NCI-H2196 treated with DMSO at 0.1 percent for 48 hours (cell line): ENCODE results near the gene KIAA1755.

Experiments used
- DNase-seq: peaks from one replicate; lab custom pipeline; 2025; ENCODE audit not compliant: unreplicated experiment; lab: John Stamatoyannopoulos, UW

KIAA1755 gene

GRCh38 chr20:38209054-38209675, 51.4 kb downstream of the KIAA1755 start:
- DNase-seq: no peak

GRCh38 chr20:38208523-38208922, 52.0 kb downstream of the KIAA1755 start:
- no peak for DNase-seq

DNA sequence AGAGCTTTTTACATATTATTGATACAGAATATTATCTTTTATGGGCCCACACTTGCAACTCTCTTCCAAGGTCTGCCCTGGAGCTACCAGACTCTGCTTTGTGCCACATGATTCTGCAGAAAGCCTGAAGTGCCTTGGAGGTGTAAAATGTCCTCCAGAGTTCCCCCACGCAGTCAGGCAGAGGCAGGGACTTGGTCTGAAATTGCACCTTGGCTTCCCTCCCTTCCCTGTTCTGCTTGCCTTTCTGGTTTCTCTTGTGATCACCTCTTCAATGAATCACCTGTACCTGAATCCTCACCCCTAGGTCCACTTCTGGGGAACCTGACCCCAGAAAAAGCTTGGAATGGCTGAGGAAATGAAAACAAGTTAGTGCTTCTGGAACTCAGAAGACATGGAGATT, 52.4 kb downstream of the KIAA1755 start:
- no peak for DNase-seq

DNA sequence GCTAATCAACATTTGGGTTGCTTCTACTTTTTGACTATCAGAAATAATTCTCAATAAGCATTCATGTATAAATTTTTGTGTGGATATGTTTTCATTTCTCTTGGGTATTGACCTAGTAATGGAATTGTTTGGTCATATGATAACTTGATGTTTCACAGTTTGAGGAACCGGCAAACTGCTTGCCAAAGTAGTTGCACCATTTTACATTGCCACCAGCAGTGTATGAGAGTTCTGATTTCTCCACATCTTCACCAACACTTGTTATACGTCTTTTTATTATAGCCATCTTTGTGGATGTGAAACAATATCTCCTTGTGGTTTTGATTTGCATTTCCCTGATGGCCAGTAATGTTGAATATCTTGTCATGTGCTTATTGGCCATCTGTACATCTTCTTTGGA, 52.9 kb downstream of the KIAA1755 start:
- no peak for DNase-seq

DNA sequence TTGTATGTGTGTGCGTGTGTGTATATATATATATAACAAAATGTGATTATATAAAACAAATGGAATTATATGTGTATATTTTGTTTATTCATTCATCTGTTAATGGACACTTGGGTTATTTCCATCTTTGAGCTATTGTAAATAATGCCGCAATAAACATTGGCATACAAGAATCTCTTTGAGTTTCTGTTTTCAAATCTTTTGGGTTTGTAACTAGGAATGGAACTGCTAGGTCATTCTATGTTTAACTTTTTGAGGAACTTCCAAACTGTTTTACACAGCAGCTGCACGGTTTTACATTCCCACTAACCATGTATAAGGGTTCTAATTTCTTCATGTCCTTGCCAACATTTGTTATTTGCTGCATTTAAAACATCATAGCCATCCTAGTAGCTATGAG, 55.5 kb downstream of the KIAA1755 start:
- no peak for DNase-seq

DNA sequence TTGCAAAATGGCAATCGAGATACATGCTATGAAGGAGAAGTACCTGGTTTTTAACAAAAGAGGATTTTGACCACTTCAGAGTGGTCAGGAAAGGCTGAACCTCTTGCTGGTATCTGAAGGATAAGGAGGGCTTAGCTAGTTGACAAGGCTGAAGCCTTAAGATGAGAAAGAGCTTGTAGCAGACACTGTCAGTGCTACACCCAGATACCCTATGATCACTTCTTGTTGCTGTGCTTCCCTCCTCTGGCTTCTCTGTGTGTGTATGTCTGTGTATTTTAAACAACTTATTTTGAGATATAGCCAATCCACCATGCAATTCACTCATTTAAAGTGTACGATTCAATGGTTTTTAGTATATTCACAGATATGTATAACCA, 56.6 kb downstream of the KIAA1755 start:
- no peak for DNase-seq

- no peak for DNase-seq
Measured at GRCh38 chr20:38203337-38203980, 57.1 kb downstream of the KIAA1755 start.

- DNase-seq: no peak
Measured at GRCh38 chr20:38202982-38203293, 57.6 kb downstream of the KIAA1755 start.

DNA sequence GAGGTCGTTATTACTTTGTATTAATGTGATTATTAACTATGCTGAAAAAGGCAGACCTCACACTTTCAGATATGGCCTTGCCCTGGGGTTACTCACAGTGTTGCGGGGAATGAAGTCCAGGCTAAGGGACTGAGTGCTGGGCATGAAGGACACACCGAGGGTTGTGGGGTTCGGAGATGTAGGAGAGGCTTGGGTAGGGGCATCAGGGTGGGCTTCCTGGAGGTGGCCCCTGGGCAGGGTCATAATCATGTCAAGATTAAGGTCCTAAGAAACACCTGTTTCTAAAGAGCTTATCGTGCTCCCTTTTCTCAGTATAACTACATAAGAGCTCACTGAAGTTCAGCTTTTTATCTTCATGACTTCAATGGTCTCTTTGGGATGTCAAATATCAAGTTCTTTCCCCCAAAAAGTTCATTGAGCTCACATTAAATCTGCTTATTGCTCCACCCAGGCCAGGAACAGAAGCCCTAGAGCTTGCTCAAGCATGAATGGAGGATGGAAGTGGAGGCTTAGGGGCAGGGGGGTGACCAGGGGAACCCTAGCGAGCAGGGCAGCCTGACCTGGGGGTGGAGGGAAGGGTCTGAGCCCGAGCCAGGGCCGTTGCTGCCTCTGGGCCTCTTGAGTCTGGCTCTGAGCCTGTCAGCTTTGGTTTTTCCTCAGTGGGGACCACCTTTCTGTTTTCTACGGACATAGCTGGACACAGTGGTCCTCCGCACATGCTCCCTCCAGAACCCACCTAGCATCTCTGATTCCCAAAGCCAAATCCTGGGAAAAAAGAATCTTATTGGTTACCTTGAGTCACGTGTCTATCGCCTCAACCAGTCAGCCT, 58.2 kb downstream of the KIAA1755 start:
- no peak for DNase-seq

DNA sequence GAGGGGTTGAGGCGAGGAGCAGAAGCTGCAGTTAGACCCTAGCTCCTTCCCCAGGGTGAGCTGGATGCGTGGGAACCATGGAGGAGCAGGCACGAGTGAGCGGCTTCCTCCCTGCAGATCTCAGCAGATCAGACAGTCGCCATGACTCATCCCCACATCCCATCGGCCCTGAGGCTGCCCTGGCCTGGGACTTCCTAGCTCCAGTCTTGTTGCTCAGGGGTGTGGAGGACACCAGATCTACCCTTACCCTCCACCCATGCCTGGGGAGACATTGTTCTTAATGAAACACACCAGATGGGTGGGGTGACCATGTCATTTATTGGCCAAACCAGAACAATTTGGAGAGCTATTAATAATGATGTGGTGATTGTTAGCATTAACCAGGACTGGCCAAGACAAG, 59.2 kb downstream of the KIAA1755 start:
- DNase-seq: no peak

GRCh38 chr20:38200646-38201045, 59.9 kb downstream of the KIAA1755 start:
- DNase-seq: no peak

DNA sequence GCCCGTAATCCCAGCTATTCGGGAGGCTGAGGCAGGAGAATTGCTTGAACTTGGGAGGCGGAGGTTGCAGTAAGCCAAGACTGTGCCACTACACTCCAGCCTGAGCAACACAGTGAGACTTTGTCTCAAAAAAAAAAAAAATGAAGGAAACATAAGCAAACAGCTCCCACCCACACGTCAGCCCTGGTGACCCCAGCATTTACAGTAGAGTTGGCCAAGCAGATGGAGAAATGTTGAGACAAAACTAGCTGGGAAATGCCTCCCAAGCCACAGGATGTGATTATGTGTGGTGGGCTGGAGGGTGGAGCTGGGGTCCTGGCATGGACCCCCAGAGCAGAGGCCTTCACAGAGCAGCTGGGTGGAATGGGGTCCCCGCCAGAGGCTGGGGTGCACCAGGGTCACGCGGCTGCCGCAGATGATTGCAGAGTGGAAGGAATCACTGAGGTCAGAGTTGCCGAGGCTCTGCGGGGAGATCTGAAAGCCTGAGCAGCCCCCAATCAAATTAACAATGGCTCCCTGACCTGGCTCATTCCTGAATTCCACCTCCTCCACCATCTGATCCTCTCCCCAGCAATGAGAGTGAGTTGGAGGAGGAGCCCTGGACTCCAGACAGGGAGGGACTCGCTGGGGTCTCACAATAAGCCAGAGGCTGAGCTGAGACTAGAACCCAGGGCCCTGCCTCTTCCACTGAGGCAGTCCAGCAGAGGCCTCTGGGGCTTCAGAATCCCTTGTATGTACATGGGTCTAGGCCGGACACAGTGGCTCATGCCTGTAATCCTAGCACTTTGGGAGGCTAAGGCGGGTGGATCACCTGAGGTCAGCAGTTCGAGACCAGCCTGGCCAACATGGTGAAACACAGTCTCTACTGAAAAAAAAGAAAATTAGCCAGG, 60.8 kb downstream of the KIAA1755 start:
- no peak for DNase-seq

- DNase-seq: no peak
Measured at GRCh38 chr20:38198238-38198861, 62.2 kb downstream of the KIAA1755 start.

GRCh38 chr20:38197619-38198018, 62.9 kb downstream of the KIAA1755 start:
- no peak for DNase-seq

- DNase-seq: no peak
Measured at GRCh38 chr20:38197217-38197616, 63.3 kb downstream of the KIAA1755 start.

DNA sequence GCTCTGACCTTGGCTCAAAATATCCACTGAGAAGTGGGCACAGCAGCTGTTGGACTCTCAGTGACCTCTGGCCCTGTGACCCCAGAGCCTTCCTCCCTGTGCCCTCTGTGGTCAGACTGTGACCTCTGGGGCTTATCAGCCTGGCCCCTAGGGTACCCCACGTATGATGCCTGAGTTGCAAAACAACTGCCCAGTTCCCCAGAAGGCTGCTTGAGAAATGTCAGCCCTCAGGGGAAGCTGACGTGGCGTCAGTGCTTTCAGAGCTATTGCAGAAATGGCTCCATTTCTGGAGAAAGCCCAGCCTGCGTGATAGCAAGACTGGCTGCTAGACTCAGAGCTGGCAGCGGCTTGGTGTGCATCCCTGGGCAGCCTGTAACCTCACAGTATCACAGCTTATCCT, 63.9 kb downstream of the KIAA1755 start:
- DNase-seq: no peak

DNA sequence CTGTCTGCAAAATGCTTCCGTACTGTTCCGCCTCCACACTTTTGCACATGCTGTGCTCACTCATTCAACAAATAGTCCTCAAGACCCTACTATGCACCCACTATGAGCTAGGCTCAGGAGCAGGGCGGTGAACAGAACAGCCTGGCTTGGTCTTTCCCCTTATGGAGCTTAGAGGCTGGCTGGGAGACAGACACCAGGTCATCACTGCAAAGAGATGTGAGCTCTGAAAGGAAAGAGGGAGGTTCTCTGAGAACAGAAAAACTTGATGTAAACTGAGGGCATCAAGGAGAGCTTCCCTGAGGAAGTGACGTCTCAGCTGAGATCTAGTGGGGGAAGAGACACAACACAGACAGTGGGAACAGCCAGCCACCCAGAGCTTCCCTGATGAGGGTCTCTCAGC, 64.5 kb downstream of the KIAA1755 start:
- no peak for DNase-seq

DNA sequence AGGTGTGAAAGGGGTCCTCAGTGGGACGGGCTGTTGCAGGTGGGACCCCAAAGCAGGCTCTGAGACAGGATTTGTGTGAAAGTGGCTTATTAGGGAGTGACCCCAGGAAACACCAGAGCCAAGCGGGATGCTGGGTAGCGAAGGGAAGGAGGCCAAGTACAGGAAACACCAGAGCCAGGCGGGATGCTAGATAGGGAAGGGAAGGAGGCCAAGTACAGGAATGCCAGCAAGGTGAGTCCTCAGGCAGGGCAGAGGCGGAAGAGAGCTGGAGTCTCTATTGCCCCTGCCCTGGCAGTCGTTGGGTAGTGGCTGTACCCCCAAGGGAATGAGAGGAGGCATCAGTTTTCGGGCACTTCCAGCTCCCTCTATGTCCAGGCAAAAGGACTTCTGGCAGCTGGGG, 65.0 kb downstream of the KIAA1755 start:
- no peak for DNase-seq

DNA sequence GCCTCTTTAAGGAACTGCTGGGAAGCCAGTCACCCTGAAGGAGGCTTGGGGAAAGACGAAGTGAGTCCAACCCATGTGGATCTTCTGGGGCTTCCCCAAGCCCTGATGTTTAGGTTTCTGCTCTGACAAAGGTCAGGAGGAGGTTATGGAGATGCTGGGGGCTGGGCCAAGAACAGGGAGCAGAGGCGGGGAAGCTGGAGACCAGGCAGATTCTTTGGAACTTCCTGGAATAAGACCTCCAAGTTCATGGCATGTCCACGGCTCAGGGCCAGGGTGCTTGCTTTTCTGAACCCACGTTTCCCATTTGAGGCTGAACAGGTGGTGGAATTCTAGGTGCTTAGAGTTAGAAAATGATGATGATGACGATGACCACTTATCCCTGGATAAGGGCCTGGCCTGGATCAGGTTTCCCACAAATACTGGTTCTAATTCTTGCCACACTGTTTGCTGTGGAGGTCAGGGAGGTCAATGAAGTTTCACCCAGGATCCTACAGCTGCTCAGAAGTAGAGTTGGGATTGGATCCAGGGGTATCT, 65.5 kb downstream of the KIAA1755 start:
- no peak for DNase-seq

DNA sequence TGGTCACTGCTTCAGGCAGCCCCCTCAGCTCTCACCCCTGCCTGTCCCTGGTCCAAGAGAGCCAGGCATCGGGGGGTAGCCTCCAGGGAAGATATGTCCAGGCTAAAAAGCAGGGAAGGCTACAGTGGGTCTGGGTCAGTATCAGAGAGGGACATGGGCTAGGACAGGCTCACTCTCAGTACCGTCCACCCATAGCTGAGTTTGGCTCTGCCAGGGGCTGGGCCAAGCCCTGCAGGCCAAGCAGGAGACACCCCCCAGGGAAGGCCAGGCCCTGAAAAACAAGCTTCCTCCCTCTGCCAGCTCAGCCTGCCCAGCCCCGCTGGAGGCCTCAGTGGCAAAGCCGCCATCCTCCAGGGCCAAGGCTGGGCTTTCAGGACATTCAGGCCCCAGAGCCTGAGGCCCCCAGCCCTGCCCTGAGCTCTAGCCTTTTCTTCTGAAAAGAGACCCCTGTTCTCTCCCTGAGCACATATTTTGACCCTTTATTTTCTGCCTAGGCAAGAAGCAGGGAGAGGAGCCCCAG, 66.9 kb downstream of the KIAA1755 start:
- DNase-seq: no peak
